Lower lobe of right lung (tissue), 2 donors: ENCODE results near the gene GLB1L3. TPM values are rescaled to one million over a fixed set of nuclear protein-coding genes. Genes with fewer than 3 reads are reported as not detected.
A peak's percentile ranks its signal among the peaks of the same experiment; 100 is the strongest.

Experiments used
- ATAC-seq, 2 donors: fragments of 200-7000 bp; cut with Tn5 transposase; one replicate each; pipeline ENCODE4 v1.9.1; 2020 to 2022; ENCODE audit warnings: mild to moderate bottlenecking in 2 of 2, moderate library complexity in 2 of 2
- DNase-seq: peaks from one replicate; pipeline ENCODE4 v3.0.0-alpha.2; 2020
- H3K27ac ChIP-seq: fragments of 200-600 bp; one replicate; pipeline ENCODE4 v1.8.0; 2022
- H3K27me3 ChIP-seq: fragments of 200-600 bp; one replicate; pipeline ENCODE4 v1.8.0; 2022; ENCODE audit warnings: low read depth
- H3K36me3 ChIP-seq: fragments of 200-600 bp; one replicate; pipeline ENCODE4 v1.8.0; 2022; ENCODE audit warnings: mild to moderate bottlenecking
- H3K4me1 ChIP-seq: fragments of 200-600 bp; one replicate; pipeline ENCODE4 v1.8.0; 2022
- H3K4me3 ChIP-seq: fragments of 200-600 bp; one replicate; pipeline ENCODE4 v1.8.0; 2022; ENCODE audit warnings: mild to moderate bottlenecking
- H3K9me3 ChIP-seq: fragments of 200-600 bp; one replicate; pipeline ENCODE4 v1.8.0; 2022
- intact Hi-C: fragments of 100-400 bp; cut with DNase I; formaldehyde crosslinking; loops from one replicate; pipeline ENCODE4 v1.11.0; 2022
- total RNA-seq: library from RNA; stranded (reverse); fragmentation: NEBNext Ultra II Directional; extraction: Animal tissue kit (Norgen Biotek cat#: 25700); gene quantifications from one replicate; pipeline ENCODE4 v1.2.1, GENCODE V29; 2021
- TF ChIP-seq, protein P1 (sequence below): fragments of 200-600 bp; IDR thresholded peaks from one replicate; pipeline ENCODE4 v1.8.0; 2022; ENCODE audit warnings: antibody characterized with exemption, mild to moderate bottlenecking
- donor health status: DM: no; HTN: yes; CAD: no; lungs with severe emphysema.

The GLB1L3 gene
- total RNA-seq, 1 donor from 2014 or later: 0.27 TPM

- Histone ChIP-seq H3K27me3 (no peaks in the 10 kb centered on the region), H3K4me1 (no peaks in the 10 kb centered on the region), H3K4me3 (no peak overlapping the region), H3K36me3 (peaks cover 94% of the 10 kb centered on the region), H3K9me3 (no peaks in the 10 kb centered on the region), H3K27ac (no peak overlapping the region)
- ATAC-seq (no peak), DNase-seq (no peak)
- TF ChIP-seq, protein P1, sequence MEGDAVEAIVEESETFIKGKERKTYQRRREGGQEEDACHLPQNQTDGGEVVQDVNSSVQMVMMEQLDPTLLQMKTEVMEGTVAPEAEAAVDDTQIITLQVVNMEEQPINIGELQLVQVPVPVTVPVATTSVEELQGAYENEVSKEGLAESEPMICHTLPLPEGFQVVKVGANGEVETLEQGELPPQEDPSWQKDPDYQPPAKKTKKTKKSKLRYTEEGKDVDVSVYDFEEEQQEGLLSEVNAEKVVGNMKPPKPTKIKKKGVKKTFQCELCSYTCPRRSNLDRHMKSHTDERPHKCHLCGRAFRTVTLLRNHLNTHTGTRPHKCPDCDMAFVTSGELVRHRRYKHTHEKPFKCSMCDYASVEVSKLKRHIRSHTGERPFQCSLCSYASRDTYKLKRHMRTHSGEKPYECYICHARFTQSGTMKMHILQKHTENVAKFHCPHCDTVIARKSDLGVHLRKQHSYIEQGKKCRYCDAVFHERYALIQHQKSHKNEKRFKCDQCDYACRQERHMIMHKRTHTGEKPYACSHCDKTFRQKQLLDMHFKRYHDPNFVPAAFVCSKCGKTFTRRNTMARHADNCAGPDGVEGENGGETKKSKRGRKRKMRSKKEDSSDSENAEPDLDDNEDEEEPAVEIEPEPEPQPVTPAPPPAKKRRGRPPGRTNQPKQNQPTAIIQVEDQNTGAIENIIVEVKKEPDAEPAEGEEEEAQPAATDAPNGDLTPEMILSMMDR: no peak
- intact Hi-C loops: no loop called here
Observed at GRCh38 chr11:134238956-134239355, 37.2 kb upstream of the GLB1L3 start.

DNA sequence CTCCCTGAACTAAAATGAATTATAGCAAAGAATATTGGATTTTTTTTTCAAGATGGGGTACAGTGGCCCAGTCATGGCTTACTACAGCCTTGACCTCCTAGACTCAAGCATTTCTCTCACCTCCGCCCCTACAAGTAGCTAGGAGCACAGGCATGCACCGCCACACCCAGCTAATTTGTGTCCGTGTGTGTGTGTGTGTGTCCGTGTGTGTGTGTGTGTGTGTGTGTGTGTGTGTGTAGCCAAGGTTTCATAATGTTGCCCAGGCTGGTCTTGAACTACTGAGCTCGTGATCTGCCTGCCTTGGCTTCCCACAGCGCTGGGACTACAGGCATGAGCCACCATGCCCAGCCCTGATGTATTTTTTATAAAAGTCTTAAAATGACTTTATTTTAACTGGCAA, 35.6 kb upstream of the GLB1L3 start:
- peaks cover 96% of the 10 kb centered on the region for H3K36me3 ChIP-seq
- H3K27me3 ChIP-seq: no peaks in the 10 kb centered on the region
- H3K4me1 ChIP-seq: no peaks in the 10 kb centered on the region
- no peak overlapping the region for H3K4me3 ChIP-seq
- DNase-seq: no peak
- H3K27ac ChIP-seq: no peak overlapping the region
- H3K9me3 ChIP-seq: no peaks in the 10 kb centered on the region
- intact Hi-C loops: no loop called here
- TF ChIP-seq, protein P1: no peak
- no peak for ATAC-seq

DNA sequence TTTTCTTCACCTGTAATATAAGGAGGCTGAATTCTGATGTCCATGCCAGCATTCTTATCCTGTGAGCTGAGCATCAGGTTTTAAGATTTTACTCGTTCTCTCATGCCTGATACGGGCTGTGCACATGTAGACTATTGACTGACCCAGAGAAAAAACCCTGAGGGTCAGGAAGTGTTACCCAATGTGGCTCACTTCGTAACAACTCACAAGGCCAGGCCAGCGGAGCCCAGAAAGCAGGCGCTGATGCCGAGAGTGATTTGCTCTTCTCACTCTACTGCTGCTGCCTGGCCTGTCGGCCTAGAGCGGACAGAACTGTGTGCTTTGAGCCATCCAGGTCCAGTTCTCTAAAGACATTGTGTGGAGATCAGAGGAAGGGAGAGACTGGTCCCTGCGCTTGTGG, 33.8 kb upstream of the GLB1L3 start:
- peaks cover 97% of the 10 kb centered on the region for H3K36me3 ChIP-seq

GRCh38 chr11:134243913-134244312, 32.3 kb upstream of the GLB1L3 start:
- TF ChIP-seq, protein P1: no peak
- Histone ChIP-seq H3K27me3 (no peaks in the 10 kb centered on the region), H3K36me3 (peaks cover 98% of the 10 kb centered on the region), H3K4me1 (no peaks in the 10 kb centered on the region), H3K9me3 (no peaks in the 10 kb centered on the region), H3K4me3 (no peak overlapping the region), H3K27ac (no peak overlapping the region)
- intact Hi-C loops: no loop called here
- DNase-seq: no peak
- ATAC-seq: no peak

More for the DNA sequence above, 33.8 kb upstream of the GLB1L3 start:
- no peak overlapping the region for H3K4me3 ChIP-seq
- ATAC-seq (no peak), DNase-seq (no peak)
- no peak overlapping the region for H3K27ac ChIP-seq
- intact Hi-C loops: no loop called here
- TF ChIP-seq, protein P1: no peak
- no peaks in the 10 kb centered on the region for H3K4me1 ChIP-seq
- no peaks in the 10 kb centered on the region for H3K27me3 ChIP-seq
- H3K9me3 ChIP-seq: no peaks in the 10 kb centered on the region

DNA sequence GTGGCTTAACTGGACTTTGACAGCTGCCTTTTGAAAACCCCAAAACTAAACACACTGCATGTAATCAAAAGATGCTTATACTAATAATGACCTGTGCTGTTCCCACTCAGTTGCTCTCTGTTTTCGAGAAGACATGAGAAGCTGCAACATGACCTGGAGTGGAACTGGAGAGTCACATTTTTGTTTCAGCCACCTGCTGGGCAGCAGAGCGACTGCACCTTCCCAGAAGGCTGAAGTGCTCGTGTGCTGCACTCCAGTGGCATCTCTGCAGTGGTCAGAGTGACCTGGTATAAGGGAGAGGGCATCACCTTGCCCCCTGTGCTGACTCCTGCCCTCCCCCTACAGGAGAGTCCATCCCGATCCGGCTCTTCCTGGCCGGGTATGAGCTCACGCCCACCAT, 31.6 kb upstream of the GLB1L3 start:
- Histone ChIP-seq H3K27me3 (no peaks in the 10 kb centered on the region), H3K27ac (no peak overlapping the region), H3K36me3 (peaks cover 98% of the 10 kb centered on the region), H3K4me1 (no peaks in the 10 kb centered on the region), H3K4me3 (no peak overlapping the region), H3K9me3 (no peaks in the 10 kb centered on the region)
- intact Hi-C loops: no loop called here
- ATAC-seq (peak; percentile 9 to 23), DNase-seq (no peak)
- TF ChIP-seq, protein P1: peak; percentile 35

- no peaks in the 10 kb centered on the region for H3K27me3 ChIP-seq
- no peak for ATAC-seq
- TF ChIP-seq, protein P1: no peak
- intact Hi-C loops: no loop called here
- H3K9me3 ChIP-seq: no peaks in the 10 kb centered on the region
- H3K4me1 ChIP-seq: peaks cover 1% of the 10 kb centered on the region
- no peak for DNase-seq
- H3K36me3 ChIP-seq: peaks cover 98% of the 10 kb centered on the region
- H3K4me3 ChIP-seq: no peak overlapping the region
- H3K27ac ChIP-seq: no peak overlapping the region
Observed at GRCh38 chr11:134245434-134245833, 30.7 kb upstream of the GLB1L3 start.
